Measurements from ENCODE around the gene SNX30. TPM values are rescaled to one million over a fixed set of nuclear protein-coding genes. Genes with fewer than 3 reads are reported as not detected.

Gene SNX30
- total RNA-seq, 1 experiment from 2014 or later, result 12.7 TPM

- intact Hi-C loops (cut with micrococcal nuclease), result loop anchor here (1.0 to 2.0 kb wide), 2 partner anchors 378 to 735 kb away; no protein-coding TSS in a partner anchor
- H4K20me1 ChIP-seq (ENCODE audit: insufficient read depth), result no peaks in the 10 kb centered on the region
- TF ChIP-seq ATF3 (IDR thresholded peaks at IDR 0.05) (no peak), SIN3A (IDR thresholded peaks at IDR 0.05; ENCODE audit: low read depth) (no peak), TCF7L2 (IDR thresholded peaks at IDR 0.05; ENCODE audit: borderline replicate concordance, extremely low read depth, insufficient read depth, insufficient read length) (no peak), EGR1 (IDR thresholded peaks at IDR 0.05; ENCODE audit: low read depth) (no peak), REST (IDR thresholded peaks at IDR 0.05; ENCODE audit: low read depth) (no peak), FOSL1 (IDR thresholded peaks at IDR 0.05; ENCODE audit: low read depth) (no peak), ELF1 (IDR thresholded peaks at IDR 0.05; ENCODE audit: borderline replicate concordance, low read depth) (no peak), ZBTB33 (IDR thresholded peaks at IDR 0.05; ENCODE audit: extremely low read depth, insufficient replicate concordance, low read length) (no peak), MAX (IDR thresholded peaks at IDR 0.05) (no peak), EZH2 (IDR thresholded peaks at IDR 0.05) (no peak), SRF (IDR thresholded peaks at IDR 0.05; ENCODE audit: low read depth) (no peak), EZH2phosphoT487 (IDR thresholded peaks at IDR 0.05; ENCODE audit: borderline replicate concordance) (no peak), SP1 (IDR thresholded peaks at IDR 0.05; ENCODE audit: low read depth) (no peak), YY1 (IDR thresholded peaks at IDR 0.05; ENCODE audit: extremely low read depth, insufficient replicate concordance, low read depth, low read length) (no peak), CTCF (IDR thresholded peaks at IDR 0.05 in 2 of 3, conservative IDR thresholded peaks at IDR 0.05 in 1 of 3; ENCODE audit: borderline replicate concordance in 1 of 3, insufficient read depth in 1 of 3, low read depth in 2 of 3, low read length in 2 of 3) (no peak)
- no peaks in the 10 kb centered on the region for H3K36me3 ChIP-seq (ENCODE audit: control insufficient read depth in 1 of 2, insufficient read depth in 2 of 2, low read length in 2 of 2)
- ChIA-PET POLR2A (no interaction called here), RAD21 (ENCODE audit: low non-redundant PET in 1 of 2, low total read pairs in 2 of 2, uncharacterized antibody in 2 of 2, unreplicated experiment in 2 of 2) (no interaction called here), CTCF (no interaction called here)
- H3K4me2 ChIP-seq (ENCODE audit: low read length), result no peak overlapping the region
- no peak for DNase-seq (ENCODE audit: low read depth, low spot score)
- no peak overlapping the region for H3K27ac ChIP-seq (ENCODE audit: low read depth, low read length)
- H2AFZ ChIP-seq (ENCODE audit: low read depth, low read length, poor library complexity, severe bottlenecking), result no peak overlapping the region
- no peak overlapping the region for H3K9ac ChIP-seq (ENCODE audit: low read length)
- BruUV-seq (replicated peaks), result no TSS peak
- no peaks in the 10 kb centered on the region for H3K9me3 ChIP-seq (ENCODE audit: control insufficient read depth in 1 of 2, insufficient read depth in 1 of 2, low read depth in 1 of 2, low read length in 2 of 2)
- no peak overlapping the region for H3K4me3 ChIP-seq (replicated peaks in 1 of 2; ENCODE audit: low read depth in 1 of 2, low read length in 2 of 2)
- no peak for ATAC-seq
- no peaks in the 10 kb centered on the region for H3K9me2 ChIP-seq (ENCODE audit: insufficient read depth)
- no peaks in the 10 kb centered on the region for H3K4me1 ChIP-seq (ENCODE audit: control insufficient read depth in 1 of 2, insufficient read depth in 2 of 2, low read length in 2 of 2)
- no peaks in the 10 kb centered on the region for H3K27me3 ChIP-seq (ENCODE audit: insufficient read depth, low read length)
- H3K79me2 ChIP-seq (ENCODE audit: insufficient read depth, low read length), result no peaks in the 10 kb centered on the region
These were observed 70.3 kb downstream of the SNX30 start for GRCh38 chr9:112820881-112821280.
